Nephron progenitor cell (in vitro differentiated cells): ENCODE measurements around the gene APLP2.
A peak's percentile ranks its signal among the peaks of the same experiment; 100 is the strongest.

ENCODE experiments used
- DNase-seq: peaks from one replicate; pipeline ENCODE4 v3.0.0; 2021
- H3K27ac Mint-ChIP-seq: 2 replicates; pipeline ENCODE4 v1.8.0; 2021; ENCODE audit warnings: mild to moderate bottlenecking, moderate library complexity, mixed read lengths
- H3K27me3 Mint-ChIP-seq: 2 replicates; pipeline ENCODE4 v1.8.0; 2021; ENCODE audit warnings: mild to moderate bottlenecking, low read depth, mixed read lengths; ENCODE audit not compliant: poor library complexity
- H3K36me3 Mint-ChIP-seq: 2 replicates; pipeline ENCODE4 v1.8.0; 2021; ENCODE audit warnings: low read depth, mixed read lengths
- H3K4me1 Mint-ChIP-seq: 2 replicates; pipeline ENCODE4 v1.8.0; 2021; ENCODE audit warnings: mixed read lengths
- H3K4me3 Mint-ChIP-seq: 2 replicates; pipeline ENCODE4 v1.8.0; 2021; ENCODE audit warnings: mild to moderate bottlenecking, moderate library complexity, mixed read lengths
- H3K9me3 Mint-ChIP-seq: 2 replicates; pipeline ENCODE4 v1.8.0; 2021; ENCODE audit warnings: mild to moderate bottlenecking, moderate library complexity, mixed read lengths
- TF ChIP-seq, protein P1 (sequence below): fragments of 200-600 bp; sonication (generic); IDR thresholded peaks from 2 replicates; pipeline ENCODE4 v1.5.0; 2021; ENCODE audit warnings: antibody characterized with exemption

The APLP2 gene

DNA sequence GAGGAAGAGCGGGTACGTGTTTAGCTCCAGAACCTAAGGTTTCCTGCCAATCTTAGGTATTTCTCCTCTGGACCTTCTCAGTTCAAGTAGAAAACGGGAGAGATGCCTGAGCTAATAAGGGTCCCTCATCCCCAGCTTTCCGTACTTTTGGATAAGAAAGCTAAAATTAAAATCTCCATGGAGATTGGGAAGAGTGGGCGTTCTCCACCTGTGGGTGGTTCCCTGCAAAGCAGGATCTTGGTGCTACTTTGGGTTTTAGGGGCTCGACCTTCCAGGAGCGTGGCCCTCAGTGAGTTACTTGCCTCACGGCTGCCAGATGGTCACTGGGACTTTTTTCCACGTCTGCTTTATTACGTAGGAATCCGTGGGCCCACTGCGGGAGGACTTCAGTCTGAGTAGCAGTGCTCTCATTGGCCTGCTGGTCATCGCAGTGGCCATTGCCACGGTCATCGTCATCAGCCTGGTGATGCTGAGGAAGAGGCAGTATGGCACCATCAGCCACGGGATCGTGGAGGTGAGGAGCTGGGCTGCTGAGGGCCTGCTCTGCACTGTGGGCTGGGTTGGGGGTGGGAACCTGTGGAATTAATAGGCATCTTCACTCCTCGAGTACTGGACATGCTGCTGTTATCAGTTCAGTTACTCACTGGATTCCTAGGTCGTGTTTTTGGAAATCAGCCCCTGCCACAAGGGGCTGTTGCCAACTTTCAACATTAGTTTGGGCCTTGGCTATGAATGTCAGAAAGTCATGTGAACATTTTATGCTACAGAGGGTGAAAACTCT is 72.1 kb downstream of the APLP2 start:
- H3K27me3 Mint-ChIP-seq: no peaks in the 10 kb centered on the region
- H3K36me3 Mint-ChIP-seq: peaks cover 81% of the 10 kb centered on the region
- no peak overlapping the region for H3K4me3 Mint-ChIP-seq
- H3K27ac Mint-ChIP-seq: peak overlapping the region; percentile 57
- peaks cover 34% of the 10 kb centered on the region for H3K4me1 Mint-ChIP-seq
- TF ChIP-seq, protein P1, sequence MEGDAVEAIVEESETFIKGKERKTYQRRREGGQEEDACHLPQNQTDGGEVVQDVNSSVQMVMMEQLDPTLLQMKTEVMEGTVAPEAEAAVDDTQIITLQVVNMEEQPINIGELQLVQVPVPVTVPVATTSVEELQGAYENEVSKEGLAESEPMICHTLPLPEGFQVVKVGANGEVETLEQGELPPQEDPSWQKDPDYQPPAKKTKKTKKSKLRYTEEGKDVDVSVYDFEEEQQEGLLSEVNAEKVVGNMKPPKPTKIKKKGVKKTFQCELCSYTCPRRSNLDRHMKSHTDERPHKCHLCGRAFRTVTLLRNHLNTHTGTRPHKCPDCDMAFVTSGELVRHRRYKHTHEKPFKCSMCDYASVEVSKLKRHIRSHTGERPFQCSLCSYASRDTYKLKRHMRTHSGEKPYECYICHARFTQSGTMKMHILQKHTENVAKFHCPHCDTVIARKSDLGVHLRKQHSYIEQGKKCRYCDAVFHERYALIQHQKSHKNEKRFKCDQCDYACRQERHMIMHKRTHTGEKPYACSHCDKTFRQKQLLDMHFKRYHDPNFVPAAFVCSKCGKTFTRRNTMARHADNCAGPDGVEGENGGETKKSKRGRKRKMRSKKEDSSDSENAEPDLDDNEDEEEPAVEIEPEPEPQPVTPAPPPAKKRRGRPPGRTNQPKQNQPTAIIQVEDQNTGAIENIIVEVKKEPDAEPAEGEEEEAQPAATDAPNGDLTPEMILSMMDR: no peak
- no peaks in the 10 kb centered on the region for H3K9me3 Mint-ChIP-seq
- DNase-seq: no peak

DNA sequence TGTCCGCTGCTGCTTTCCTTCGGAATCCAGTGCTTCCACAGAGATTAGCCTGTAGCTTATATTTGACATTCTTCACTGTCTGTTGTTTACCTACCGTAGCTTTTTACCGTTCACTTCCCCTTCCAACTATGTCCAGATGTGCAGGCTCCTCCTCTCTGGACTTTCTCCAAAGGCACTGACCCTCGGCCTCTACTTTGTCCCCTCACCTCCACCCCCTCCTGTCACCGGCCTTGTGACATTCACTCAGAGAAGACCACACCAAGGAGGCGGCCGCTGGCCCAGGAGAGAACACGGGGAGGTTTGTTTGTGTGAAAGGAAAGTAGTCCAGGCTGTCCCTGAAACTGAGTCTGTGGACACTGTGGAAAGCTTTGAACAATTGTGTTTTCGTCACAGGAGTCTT is 74.4 kb downstream of the APLP2 start:
- no peaks in the 10 kb centered on the region for H3K9me3 Mint-ChIP-seq
- peaks cover 76% of the 10 kb centered on the region for H3K36me3 Mint-ChIP-seq
- H3K4me1 Mint-ChIP-seq: peaks cover 42% of the 10 kb centered on the region
- DNase-seq: peak; percentile 22
- TF ChIP-seq, protein P1: no peak
- no peaks in the 10 kb centered on the region for H3K27me3 Mint-ChIP-seq
- peak overlapping the region; percentile 57 for H3K4me3 Mint-ChIP-seq
- peak overlapping the region; percentile 91 for H3K27ac Mint-ChIP-seq

DNA sequence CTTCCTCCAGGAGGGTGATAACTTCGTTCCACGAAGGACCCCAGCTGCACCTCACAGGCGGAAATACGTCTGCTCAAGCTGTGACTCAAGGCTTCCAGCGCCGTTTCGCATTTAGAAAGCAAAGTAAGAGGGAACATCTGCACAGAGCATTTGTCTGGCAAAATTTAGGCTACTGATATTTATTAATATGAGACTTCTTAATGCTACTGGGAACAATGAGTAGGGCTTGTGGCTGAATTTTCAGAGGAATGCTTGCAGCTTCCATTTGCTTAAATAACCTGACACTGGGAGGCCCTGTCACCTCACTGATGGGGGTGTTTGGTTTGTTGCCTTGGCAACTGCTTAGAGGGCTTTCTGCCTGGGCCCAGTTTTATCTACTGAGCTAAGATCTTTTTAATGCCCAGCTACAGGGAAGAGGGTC is 75.2 kb downstream of the APLP2 start:
- DNase-seq: peak; percentile 41
- H3K9me3 Mint-ChIP-seq: no peaks in the 10 kb centered on the region
- H3K36me3 Mint-ChIP-seq: peaks cover 73% of the 10 kb centered on the region
- no peaks in the 10 kb centered on the region for H3K27me3 Mint-ChIP-seq
- peak overlapping the region; percentile 91 for H3K27ac Mint-ChIP-seq
- TF ChIP-seq, protein P1: no peak
- H3K4me1 Mint-ChIP-seq: peaks cover 42% of the 10 kb centered on the region
- peak overlapping the region; percentile 32 for H3K4me3 Mint-ChIP-seq

DNA sequence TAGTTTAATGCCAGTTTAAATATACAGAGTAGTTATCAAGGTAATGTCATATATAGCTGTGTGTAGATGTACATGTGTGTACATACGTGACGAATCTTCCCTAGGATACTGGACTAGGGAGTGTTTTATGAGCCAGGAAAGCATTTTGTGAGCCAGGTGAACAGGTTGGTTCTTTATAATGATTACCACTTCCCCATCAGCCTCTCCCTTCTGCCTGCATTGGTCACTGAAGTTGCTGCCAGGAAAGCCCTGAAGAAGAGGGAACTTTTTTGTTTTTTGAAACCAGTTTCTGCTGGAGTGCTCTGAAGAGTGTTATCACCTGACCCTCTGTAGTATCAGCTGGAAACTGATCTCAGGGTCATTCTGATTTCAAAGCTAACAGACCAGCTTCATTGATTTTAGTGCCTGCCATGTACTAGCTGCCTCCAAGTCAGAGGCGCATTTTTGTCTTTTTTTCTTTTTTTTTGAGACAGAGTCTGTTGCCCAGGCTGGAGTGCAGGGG is 75.7 kb downstream of the APLP2 start:
- peaks cover 46% of the 10 kb centered on the region for H3K4me1 Mint-ChIP-seq
- H3K4me3 Mint-ChIP-seq: peak overlapping the region; percentile 23
- H3K27ac Mint-ChIP-seq: peak overlapping the region; percentile 91
- no peaks in the 10 kb centered on the region for H3K27me3 Mint-ChIP-seq
- no peaks in the 10 kb centered on the region for H3K9me3 Mint-ChIP-seq
- peaks cover 72% of the 10 kb centered on the region for H3K36me3 Mint-ChIP-seq
- TF ChIP-seq, protein P1: no peak
- DNase-seq: no peak

DNA sequence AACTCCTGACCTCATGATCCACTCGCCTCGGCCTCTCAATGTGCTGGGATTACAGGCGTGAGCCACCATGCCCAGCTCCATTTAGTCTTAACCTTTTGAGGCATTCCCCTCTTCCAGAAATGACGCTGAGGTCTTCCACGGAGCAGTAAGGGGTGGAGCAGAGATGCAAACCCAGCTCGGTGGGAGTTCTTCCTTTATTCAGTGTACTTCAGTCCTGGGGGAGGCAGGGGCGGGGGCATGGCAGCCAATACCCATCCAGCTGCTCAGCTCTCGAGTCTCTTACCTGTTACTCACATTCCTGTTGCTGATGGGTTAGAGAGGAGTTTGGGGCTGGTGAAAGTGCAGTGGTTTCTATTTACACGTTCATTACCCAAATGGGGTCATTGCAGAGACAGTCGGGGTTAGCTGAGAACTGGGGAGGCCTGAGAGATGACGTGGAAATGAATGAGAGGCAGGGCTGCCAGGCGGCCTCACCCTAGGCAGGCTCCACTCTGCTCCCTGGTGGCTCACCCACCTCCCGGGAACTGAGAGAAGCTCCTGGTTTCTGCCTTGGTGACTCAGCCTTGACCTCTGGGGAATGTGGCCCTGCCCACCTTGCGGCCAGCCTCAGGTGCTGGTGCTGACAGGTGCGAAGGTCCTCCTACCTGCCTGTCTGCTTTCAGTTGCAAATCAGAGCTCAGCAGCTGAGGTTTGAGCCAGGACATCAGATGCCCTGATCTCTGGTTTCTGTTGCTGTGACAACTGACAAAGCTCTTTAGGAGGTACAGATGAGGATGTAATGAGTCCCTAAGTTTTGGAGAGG is 76.5 kb downstream of the APLP2 start:
- Mint-ChIP-seq H3K36me3 (peaks cover 73% of the 10 kb centered on the region), H3K9me3 (no peaks in the 10 kb centered on the region), H3K27me3 (no peaks in the 10 kb centered on the region), H3K27ac (peak overlapping the region; percentile 53), H3K4me1 (peaks cover 54% of the 10 kb centered on the region), H3K4me3 (no peak overlapping the region)
- no peak for DNase-seq
- TF ChIP-seq, protein P1: no peak
